Ureter (tissue), 1 donor: ENCODE results near the gene XRCC3. TPM values are rescaled to one million over a fixed set of nuclear protein-coding genes. Genes with fewer than 3 reads are reported as not detected.
"Not testable (repeated sequence)": the region's sequence is repeated elsewhere in the genome, so short reads cannot be mapped to it uniquely, and the experiment has no call there.

Source experiments
- DNase-seq: peaks from one replicate; pipeline ENCODE4 v3.0.0-alpha.2; 2020; ENCODE audit warnings: low spot score
- total RNA-seq: library from RNA; stranded (reverse); gene quantifications from one replicate; pipeline ENCODE4 v1.2.4, GENCODE V29; 2023
- donor health status: DM: yes; HTN: yes; CAD: no.

XRCC3 gene
- total RNA-seq, 1 donor from 2014 or later, result 15.7 TPM

DNA sequence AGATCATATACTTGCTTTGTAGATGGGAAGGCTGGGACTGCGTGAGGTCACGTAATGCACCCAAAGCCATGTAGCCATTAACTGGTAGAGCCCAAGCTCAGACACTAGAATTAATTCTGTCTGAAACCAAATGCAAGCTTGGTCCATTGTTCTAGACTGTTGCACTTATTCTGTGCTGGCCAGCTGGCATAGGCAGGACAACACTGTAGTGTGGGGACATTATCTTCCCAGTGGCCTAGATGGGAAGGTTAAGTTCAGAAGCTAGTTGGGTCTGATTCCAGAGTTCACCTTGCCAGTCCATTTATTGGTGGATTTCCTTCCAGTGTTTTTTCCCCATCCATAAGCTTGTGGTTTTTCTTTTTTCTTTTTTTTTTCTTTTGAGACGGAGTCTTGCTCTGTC, 47.1 kb downstream of the XRCC3 start:
- DNase-seq, result no peak

DNA sequence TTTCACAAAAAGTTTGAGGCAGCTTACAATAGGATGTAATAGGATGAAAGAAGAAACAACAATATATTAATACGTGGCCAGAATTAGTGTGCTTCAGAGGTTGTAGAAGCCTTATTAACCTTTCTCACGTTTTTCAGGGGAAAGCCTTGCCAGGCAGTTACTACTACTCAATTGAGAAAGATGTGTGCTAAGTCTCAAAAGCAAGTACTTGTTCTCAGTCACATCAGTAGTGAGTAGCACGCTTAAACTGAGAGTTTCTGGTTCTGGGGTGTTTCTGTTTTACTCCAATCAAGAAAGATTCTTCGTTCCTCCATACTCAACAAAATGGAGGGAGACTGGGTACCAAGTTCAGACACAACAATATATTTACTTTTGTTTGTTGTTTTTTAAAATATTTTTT, 47.6 kb downstream of the XRCC3 start:
- DNase-seq, result no peak

DNA sequence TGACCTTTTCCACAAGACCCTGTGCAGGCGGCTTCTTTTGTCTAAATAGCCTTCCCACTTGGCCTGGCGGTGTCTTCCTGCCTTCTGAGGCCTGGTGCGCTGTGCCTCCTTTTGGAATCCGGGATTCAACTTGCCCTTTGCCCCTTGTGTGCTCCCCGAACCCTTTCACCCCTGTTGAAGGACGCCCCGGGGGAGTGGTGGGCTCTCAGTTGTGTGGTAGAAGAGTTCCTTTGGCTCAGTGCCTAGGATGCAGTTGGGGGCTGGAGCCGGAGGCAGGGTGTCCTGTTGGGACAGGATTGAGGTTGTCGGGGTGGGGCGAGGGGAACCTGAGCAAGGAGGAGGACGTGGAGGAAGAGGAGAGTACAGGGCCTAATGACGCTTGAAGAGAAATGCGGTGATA, 51.7 kb downstream of the XRCC3 start:
- DNase-seq, result no peak

DNA sequence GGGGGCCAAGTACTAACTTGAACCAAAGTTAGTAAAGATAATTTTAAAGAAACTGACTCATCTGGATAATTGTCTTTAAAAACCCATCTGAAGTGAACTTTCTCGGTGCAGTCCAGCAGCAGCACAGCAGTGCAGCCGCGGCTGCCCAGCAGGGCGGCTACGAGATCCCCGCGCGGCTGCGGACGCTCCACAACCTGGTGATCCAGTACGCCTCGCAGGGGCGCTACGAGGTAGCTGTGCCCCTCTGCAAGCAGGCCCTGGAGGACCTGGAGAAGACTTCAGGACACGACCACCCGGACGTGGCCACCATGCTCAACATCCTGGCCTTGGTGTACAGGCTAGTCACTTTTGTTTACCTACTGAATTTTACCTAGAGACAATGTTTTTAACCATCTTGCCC, 52.7 kb downstream of the XRCC3 start:
- no peak for DNase-seq

DNA sequence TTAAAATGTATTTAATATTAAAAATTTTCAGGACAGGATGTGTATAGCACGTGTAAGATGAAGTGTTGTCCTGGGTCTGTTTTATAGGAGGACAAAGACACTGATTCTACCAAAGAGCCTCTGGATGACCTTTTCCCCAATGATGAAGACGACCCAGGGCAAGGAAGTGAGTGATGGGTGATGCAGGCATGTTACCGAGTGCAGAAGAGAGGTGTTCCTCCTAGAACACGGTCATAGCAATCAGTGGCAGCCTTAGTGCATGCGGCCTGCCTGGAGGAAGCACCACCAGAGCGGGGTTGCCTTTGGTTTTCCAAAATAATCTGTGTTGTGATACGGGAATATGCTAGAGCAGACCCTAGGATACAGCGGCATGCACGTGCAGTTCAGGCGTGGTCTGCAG, 53.2 kb downstream of the XRCC3 start:
- DNase-seq, result no peak

DNA sequence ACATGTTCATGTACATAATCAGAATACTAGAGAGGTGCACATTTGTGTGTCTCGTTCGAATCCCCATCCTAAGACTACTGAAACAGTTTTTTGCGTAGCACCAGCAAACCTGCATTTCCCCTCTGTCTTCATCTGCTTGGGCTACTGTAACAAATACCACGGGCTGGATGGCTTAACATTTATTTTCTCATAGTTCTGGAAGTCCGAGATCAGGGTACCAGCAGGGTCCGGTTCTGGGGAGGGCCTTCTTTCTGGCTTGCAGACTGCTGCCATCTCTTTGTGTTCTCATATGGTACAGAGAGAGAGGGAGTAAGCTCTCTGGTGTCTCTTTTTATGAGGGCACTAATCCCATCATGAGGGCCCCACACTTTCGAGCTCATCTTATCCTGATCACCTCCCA, 55.6 kb downstream of the XRCC3 start:
- DNase-seq, result no peak

DNA sequence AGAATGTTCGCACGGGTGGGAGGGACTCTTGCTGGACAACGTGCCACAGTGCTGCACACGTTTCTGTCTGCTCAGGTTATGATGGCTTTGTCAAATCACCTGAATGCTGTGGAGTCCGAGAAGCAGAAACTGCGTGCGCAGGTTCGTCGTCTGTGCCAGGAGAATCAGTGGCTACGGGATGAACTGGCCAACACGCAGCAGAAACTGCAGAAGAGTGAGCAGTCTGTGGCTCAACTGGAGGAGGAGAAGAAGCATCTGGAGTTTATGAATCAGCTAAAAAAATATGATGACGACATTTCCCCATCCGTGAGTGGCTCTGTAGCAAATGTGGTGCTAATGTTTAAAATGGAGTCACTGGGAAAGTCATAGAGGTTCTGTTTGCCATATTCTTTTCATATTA, 57.8 kb downstream of the XRCC3 start:
- no peak for DNase-seq

DNA sequence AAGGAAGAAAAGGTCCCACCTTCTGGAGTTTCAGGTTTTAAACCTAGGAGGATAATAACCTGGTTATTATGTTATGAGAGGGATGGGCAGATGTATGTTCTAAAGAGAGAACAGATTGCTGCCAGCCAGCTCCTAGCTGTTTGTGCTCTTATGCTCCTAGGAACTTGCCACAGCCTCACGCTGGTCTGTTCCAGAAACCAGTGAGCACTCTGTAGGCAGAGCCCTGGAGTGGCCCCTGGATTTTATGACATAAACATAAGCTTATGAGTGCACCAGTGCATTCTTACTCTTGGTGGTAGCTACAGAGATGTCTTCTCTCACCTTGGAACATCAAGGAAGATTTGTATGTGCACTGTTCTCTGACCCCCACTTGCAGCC, 58.5 kb downstream of the XRCC3 start:
- DNase-seq, result no peak

DNA sequence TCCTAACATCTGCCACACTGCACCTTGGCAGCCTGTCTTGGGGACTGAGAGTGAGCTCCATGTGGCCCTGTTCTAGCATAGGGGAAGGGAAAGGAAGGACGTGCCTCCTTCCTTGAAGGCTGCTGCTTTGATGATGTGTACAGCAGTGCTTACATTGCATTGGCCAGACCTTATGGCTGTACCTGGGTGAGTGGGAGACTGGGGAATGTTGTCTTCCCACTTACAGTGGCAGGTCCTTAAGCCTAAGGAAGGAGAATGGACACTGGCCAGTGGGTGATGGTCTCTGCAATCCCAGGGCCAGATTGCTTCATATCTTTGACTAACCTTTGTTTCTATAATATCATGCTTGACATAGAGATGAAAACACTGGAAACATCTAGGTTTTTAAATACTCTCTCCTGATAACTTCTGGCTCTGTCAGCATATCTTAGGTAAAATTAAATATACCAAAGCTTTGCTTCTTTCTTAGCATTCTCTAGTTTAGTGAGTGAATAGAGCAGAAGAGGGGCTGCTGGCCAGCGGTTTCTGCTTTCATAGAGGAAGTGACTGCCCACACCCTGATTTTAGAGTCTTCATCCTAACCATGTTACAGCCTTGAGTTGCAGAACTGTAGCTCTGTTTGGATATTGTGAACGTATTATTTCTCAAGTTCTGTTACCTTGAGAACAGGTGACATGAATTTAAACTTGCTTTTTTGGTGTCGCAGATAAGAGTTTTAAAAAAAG, 59.1 kb downstream of the XRCC3 start:
- DNase-seq, result no peak

DNA sequence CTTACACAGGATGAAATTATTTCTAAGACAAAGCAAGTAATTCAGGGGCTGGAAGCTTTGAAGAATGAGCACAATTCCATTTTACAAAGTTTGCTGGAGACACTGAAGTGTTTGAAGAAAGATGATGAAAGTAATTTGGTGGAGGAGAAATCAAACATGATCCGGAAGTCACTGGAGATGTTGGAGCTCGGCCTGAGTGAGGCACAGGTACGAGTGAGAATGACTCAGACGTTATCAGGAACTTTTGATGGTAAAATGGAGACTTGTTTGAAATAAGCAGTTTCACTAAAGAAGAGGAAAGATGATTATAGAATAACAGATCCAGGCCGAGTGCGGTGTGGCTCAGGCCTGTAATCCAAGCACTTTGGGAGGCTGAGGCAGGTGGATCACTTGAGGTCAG, 60.6 kb downstream of the XRCC3 start:
- no peak for DNase-seq

DNA sequence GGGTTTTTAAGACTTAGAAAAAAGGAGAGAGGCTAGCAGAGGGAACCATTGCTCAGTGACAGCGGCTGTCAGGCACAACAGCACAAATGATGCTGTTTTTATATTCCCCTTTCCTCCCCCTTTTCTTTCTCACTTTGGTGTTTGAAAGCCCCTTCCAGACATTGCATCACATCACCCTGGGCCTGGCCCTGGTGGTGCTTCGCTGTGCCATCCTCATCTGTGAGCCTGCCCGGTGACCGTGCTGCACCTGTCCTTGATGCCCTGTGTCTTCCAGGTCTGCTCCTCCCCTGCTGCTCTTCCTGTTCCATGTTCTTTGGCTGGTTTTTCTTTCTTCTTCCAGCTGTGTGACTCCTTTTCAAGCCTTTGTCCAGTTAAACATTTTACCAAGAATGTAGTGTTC, 61.4 kb downstream of the XRCC3 start:
- DNase-seq, result no peak

DNA sequence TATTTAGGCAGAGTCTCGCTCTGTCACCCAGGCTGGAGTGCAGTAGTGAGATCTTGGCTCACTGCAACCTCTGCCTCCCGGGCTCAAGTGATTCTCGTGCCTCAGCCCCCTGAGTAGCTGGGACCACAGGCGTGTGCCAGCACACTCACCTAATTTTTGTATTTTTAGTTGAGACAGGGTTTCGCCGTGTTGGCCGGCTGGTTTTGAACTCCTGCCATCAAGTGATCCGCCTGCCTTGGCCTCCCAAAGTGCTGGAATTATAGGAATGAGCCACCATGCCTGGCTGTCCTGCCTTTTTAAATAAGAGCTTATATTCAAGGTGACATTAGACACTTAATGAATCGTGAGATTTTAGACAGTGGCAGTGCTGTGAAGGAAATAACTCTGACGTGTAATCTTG, 61.9 kb downstream of the XRCC3 start:
- DNase-seq, result not testable (repeated sequence)

DNA sequence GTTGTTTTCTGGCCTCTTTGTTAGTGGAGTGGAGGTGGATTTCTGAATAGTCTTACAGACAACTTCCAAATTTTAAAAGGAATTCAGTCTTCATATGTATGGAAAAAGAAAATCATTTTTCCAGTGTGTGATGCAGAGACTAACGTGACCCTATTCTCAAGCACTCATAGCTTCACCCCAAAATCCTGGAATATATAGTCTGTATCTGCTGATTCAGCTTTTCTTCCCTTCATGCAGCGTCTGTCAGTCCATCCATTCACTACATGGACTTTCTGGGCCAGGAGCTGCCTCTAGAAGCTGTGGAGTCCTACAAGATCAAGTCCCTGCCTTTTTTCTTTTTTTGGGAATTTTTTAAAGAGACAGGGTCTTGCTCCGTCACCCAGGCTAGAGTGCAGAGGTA, 62.4 kb downstream of the XRCC3 start:
- DNase-seq, result no peak

DNA sequence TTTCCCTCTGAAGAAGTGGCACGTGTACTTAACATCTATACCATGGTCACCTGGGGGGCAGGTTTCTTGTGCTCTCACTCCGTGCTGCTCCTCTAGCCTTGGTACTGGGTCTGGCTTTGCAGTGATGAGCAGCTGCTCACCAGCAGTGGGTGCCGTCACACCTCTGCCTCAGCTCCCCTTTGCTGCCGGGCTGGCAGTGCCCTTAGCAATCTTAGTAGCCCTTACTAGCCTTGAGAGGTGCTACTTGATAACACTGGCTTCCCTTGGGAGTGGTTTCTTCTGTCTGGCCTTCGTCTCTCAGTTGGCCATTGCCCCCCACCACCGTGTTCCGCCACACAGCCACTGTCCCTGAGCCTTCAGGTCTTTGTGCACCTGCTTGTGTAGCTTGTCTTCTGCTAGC, 63.7 kb downstream of the XRCC3 start:
- DNase-seq, result no peak

DNA sequence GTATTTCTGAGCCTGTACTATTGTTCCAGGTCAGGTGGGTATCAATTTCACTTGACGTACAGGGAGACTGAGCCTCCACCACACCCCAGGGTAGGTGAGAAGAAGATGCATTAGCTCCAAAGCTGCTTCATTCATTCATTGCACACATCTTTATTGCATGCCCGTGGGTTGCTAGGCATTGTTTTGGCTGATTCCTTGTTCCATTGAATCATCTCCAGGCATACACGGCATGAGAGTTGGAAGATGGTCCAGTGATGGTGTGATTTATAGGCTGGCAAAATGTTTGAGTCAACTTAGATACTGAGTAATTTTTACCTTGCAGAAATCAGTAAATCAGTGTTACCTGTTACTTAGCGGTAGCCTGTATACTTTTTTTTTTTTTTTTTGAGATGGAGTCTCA, 65.0 kb downstream of the XRCC3 start:
- DNase-seq, result no peak

DNA sequence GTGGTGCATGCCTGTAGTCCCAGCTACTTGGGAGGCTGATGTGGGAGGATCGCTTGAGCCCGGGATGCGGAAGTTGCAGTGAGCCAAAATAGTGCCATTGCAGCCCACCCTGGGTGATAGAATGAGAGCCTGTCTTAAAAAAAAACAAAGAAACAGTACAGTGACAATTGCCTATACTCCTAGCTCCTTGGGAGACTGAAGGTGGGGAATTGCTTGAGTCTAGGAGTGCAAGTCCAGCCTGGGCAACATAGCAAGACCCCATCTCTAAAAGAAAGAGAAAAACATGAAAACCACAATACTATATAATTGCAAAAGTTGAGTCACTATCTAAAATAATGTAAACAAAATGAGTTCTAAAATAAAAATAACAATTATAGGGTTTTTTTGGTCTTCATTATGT, 66.2 kb downstream of the XRCC3 start:
- no peak for DNase-seq

Other genes starting within 250 kb of the XRCC3 start
- gene CKB, start 192.6 kb downstream of the XRCC3 start, total RNA-seq, result 310 TPM
- 22.4 TPM for gene TRMT61A, start 186.3 kb downstream of the XRCC3 start, total RNA-seq
- 36.8 TPM for gene BAG5, start 152.8 kb downstream of the XRCC3 start, total RNA-seq
- gene COA8, start 152.5 kb downstream of the XRCC3 start, total RNA-seq, result 37.3 TPM
- 179 TPM for gene KLC1, start 86.2 kb downstream of the XRCC3 start, total RNA-seq
- 90.9 TPM for gene ZFYVE21, start 359 bp upstream of the XRCC3 start, total RNA-seq
- 94.4 TPM for gene PPP1R13B, start 132.1 kb upstream of the XRCC3 start, total RNA-seq
- 2.8 TPM for gene TDRD9, start 213.0 kb upstream of the XRCC3 start, total RNA-seq
- gene RD3L, start 227.1 kb upstream of the XRCC3 start, total RNA-seq, result not detected